ENCODE measurements around the gene ZNF335. TPM values are rescaled to one million over a fixed set of nuclear protein-coding genes. Genes with fewer than 3 reads are reported as not detected.

Gene ZNF335
- total and polyA plus RNA-seq, 2 of the 8 experiments (the other 6 are each of a cell fraction or from before 2014, with no cell fraction given), result 12.4 to 14.6 TPM

GRCh38 chr20:45940469-45940868 lies 31.5 kb downstream of the ZNF335 start:
- H3K79me2 ChIP-seq (ENCODE audit: control insufficient read depth in 1 of 2, insufficient read depth in 2 of 2, low read length in 2 of 2), result peaks cover 0 to 16% of the 10 kb centered on the region in 2 experiments; a peak in 2 of 4 replicates
- H4K20me1 ChIP-seq (replicated peaks in 1 of 2; ENCODE audit: control insufficient read depth in 1 of 2, insufficient read depth in 2 of 2, low read length in 2 of 2), result peaks cover 2 to 6% of the 10 kb centered on the region in 2 experiments
- no peak overlapping the region for H2AFZ ChIP-seq (ENCODE audit: low read length)
- H3K27me3 ChIP-seq (replicated peaks in 1 of 4; ENCODE audit: control insufficient read depth in 3 of 4, extremely low read depth in 1 of 4, insufficient read depth in 3 of 4, low read length in 3 of 4), result no peaks in the 10 kb centered on the region; a peak in 1 of 7 replicates
- peaks cover 0 to 25% (median 9%) of the 10 kb centered on the region in 4 experiments; a peak in 6 of 7 replicates for H3K4me1 ChIP-seq (replicated peaks in 1 of 4; ENCODE audit: control insufficient read depth in 3 of 4, insufficient read depth in 4 of 4, low read length in 3 of 4)
- CTCF ChIA-PET (ENCODE audit: partially characterized antibody), result interaction anchor here (2.7 kb wide), 1 partner anchor 9 kb away, joined by 11 read pairs; no protein-coding TSS in a partner anchor
- no peak overlapping the region for H3K56ac ChIP-seq (replicated peaks; ENCODE audit: insufficient read length, low read depth, low read length)
- no peak overlapping the region for H3K4ac ChIP-seq (replicated peaks; ENCODE audit: insufficient read length, low read depth, low read length)
- H4K91ac ChIP-seq (replicated peaks; ENCODE audit: insufficient read length, low read length), result no peak overlapping the region
- DNase-seq (ENCODE audit: low read depth in 1 of 2, low spot score in 2 of 2) (no peak), FAIRE-seq (no peak)
- no peaks in the 10 kb centered on the region for H3K23me2 ChIP-seq (ENCODE audit: low read depth, low read length)
- no peak overlapping the region for H2BK20ac ChIP-seq (ENCODE audit: low read length)
- peaks cover 26 to 62% (median 54%) of the 10 kb centered on the region in 4 experiments for H3K36me3 ChIP-seq (ENCODE audit: control insufficient read depth in 2 of 4, insufficient read depth in 4 of 4, low read length in 3 of 4)
- H4K8ac ChIP-seq (ENCODE audit: extremely low read depth, insufficient read depth, low read length), result no peak overlapping the region
- H2AK5ac ChIP-seq (ENCODE audit: low read depth, low read length), result no peak overlapping the region
- H3K9me3 ChIP-seq (ENCODE audit: insufficient read depth in 2 of 2, low read depth in 1 of 2, low read length in 1 of 2), result no peaks in the 10 kb centered on the region
- no peaks in the 10 kb centered on the region; the same call in 1 of the 2 replicates for H3K79me1 ChIP-seq (ENCODE audit: low read depth, low read length)
- H4K5ac ChIP-seq (ENCODE audit: insufficient read length, low read depth, low read length), result no peak overlapping the region
- H3K4me3 ChIP-seq (ENCODE audit: extremely low read depth in 1 of 4, insufficient read depth in 2 of 4, low read depth in 3 of 4, low read length in 4 of 4), result no peak overlapping the region
- no peak overlapping the region for H2BK15ac ChIP-seq (ENCODE audit: low read length)
- H3K9ac ChIP-seq (replicated peaks in 1 of 4; ENCODE audit: extremely low read depth in 1 of 4, low read depth in 3 of 4, low read length in 3 of 4), result no peak overlapping the region
- POLR2A ChIA-PET (ENCODE audit: partially characterized antibody), result interaction anchor here (1.0 to 18.4 kb wide), 6 partner anchors 9 to 48 kb away, joined by 3 to 283 read pairs (median 17); partner anchors contain the start of genes CTSA, NEURL2 and PLTP
- no peak overlapping the region for H2BK12ac ChIP-seq (ENCODE audit: low read depth, low read length)
- no peak overlapping the region for H3K18ac ChIP-seq (ENCODE audit: extremely low read depth, low read length)
- no peak overlapping the region for H3K14ac ChIP-seq (ENCODE audit: insufficient read length)
- no peak overlapping the region for H3K23ac ChIP-seq (ENCODE audit: insufficient read length)
- WGBS, 2 experiments (ENCODE audit: extremely low coverage in 1 of 2, insufficient coverage in 1 of 2, insufficient read length in 1 of 2, insufficient replicate concordance in 2 of 2, low coverage in 1 of 2, low lambda C conversion rate in 2 of 2, missing lambda C conversion rate in 1 of 2), result 96% methylated on average over 13 of the region's 13 CpGs; no CpG with 5 or more reads in 1 of the 2 experiments
- H2BK5ac ChIP-seq (ENCODE audit: low read depth, low read length), result no peak overlapping the region
- H2BK120ac ChIP-seq (replicated peaks; ENCODE audit: low read depth, low read length), result no peak overlapping the region
- no peak overlapping the region for H3K27ac ChIP-seq (ENCODE audit: low read depth, low read length)
- no peak overlapping the region for H3K4me2 ChIP-seq (ENCODE audit: insufficient read depth in 1 of 2, low read depth in 2 of 2, low read length in 2 of 2)
- no peak for TF ChIP-seq KDM5A (IDR thresholded peaks at IDR 0.05; ENCODE audit: low read length)
- TF ChIP-seq CHD2 (IDR thresholded peaks at IDR 0.05; ENCODE audit: low read length), result no peak

Measured in H1 (cell line).